ENCODE results near the gene CRHR2. TPM values are rescaled to one million over a fixed set of nuclear protein-coding genes. Genes with fewer than 3 reads are reported as not detected.
"Not testable (repeated sequence)": the region's sequence is repeated elsewhere in the genome, so short reads cannot be mapped to it uniquely, and the experiment has no call there.

Gene CRHR2
- polyA plus RNA-seq, 2 of the 4 experiments (the other 2 are of a cell fraction) = not detected

DNA sequence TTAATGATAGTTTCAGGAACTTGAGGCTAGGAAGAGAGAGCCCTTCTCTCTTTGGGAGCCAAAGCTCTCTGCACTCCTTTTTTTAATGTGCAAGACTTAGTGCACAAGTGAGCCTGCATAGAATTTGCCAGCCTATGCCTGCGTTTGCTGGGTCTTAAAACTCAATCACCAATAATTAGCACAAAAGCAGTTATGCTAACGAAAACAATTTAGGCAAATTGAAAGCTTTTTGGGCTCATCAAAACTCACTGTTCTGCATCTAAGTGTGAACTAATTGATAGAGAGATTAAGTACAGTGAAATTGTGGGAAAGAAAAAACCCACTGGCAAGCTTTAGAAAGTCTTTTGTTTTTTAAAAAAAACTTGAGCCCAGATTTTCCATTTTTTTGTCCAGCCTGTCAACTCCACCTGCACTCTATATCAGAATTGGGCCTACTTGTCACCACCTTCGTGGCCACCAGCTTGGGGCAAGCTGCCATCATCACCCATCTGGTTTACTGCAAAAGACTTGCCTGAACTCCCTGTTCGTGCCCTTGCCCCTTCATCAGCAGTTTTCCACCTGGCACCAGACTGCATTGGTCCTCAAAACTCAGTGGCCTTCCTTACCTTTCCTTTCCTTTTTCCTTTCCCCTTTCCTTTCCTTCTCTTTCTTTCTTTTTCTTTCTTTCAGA, 37.8 kb downstream of the CRHR2 start:
- FAIRE-seq (no peak), DNase-seq (ENCODE audit: low read depth in 1 of 2, low spot score in 1 of 2) (no peak), ATAC-seq (no peak)
- TF ChIP-seq, protein P1, sequence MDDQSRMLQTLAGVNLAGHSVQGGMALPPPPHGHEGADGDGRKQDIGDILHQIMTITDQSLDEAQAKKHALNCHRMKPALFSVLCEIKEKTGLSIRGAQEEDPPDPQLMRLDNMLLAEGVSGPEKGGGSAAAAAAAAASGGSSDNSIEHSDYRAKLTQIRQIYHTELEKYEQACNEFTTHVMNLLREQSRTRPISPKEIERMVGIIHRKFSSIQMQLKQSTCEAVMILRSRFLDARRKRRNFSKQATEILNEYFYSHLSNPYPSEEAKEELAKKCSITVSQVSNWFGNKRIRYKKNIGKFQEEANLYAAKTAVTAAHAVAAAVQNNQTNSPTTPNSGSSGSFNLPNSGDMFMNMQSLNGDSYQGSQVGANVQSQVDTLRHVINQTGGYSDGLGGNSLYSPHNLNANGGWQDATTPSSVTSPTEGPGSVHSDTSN (IDR thresholded peaks at IDR 0.05) = no peak
- H3K27ac ChIP-seq = no peak overlapping the region
- POLR2A ChIA-PET = interaction anchor here (1.3 kb wide), 1 partner anchor 16 kb away, joined by 3 read pairs; no protein-coding TSS in a partner anchor
- H3K4me1 ChIP-seq = no peaks in the 10 kb centered on the region
- CTCF ChIA-PET = no interaction called here
- no peak overlapping the region for H3K4me3 ChIP-seq
- 86% methylated on average over 4 of the region's 4 CpGs for WGBS (ENCODE audit: missing lambda C conversion rate)
- H3K4me2 ChIP-seq = no peak overlapping the region
- no peaks in the 10 kb centered on the region for H3K9me3 ChIP-seq

DNA sequence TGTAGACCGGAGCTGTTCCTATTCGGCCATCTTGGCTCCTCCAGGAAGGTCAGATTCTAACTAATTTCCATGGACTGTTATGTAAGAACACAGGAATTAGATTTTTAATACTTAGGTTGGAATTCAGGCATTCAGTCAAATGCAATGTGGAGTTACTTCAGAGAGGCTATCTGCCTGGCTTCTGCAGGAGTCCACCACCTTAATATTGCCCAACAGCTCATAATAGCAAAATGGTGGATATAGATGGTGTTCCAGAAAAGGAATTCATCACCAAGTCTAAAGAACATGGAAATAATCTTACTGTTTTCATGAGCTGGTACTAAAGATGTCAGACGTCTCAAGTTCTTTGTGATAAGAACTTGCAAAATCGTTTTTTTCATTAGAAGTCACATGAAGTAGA, 39.5 kb downstream of the CRHR2 start:
- Histone ChIP-seq H3K27ac (no peak overlapping the region), H3K9me3 (no peaks in the 10 kb centered on the region), H3K4me1 (no peaks in the 10 kb centered on the region), H3K4me3 (no peak overlapping the region), H3K4me2 (no peak overlapping the region)
- no peak for DNase-seq (ENCODE audit: low read depth in 1 of 2, low spot score in 1 of 2)
- no peak for ATAC-seq
- ChIA-PET CTCF (no interaction called here), POLR2A (no interaction called here)
- no peak for FAIRE-seq
- WGBS (ENCODE audit: missing lambda C conversion rate) = 78% methylated on average over 4 of the region's 4 CpGs
- TF ChIP-seq MAZ (IDR thresholded peaks at IDR 0.05; ENCODE audit: borderline replicate concordance, low read depth, low read length) = no peak
- TF ChIP-seq CEBPB (IDR thresholded peaks at IDR 0.05) = no peak
- TF ChIP-seq, protein P2, sequence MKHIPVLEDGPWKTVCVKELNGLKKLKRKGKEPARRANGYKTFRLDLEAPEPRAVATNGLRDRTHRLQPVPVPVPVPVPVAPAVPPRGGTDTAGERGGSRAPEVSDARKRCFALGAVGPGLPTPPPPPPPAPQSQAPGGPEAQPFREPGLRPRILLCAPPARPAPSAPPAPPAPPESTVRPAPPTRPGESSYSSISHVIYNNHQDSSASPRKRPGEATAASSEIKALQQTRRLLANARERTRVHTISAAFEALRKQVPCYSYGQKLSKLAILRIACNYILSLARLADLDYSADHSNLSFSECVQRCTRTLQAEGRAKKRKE (CRISPR knock-in tag; IDR thresholded peaks at IDR 0.05; ENCODE audit: low read depth) = no peak
- TF ChIP-seq NR3C1 (IDR thresholded peaks at IDR 0.05) = no peak

DNA sequence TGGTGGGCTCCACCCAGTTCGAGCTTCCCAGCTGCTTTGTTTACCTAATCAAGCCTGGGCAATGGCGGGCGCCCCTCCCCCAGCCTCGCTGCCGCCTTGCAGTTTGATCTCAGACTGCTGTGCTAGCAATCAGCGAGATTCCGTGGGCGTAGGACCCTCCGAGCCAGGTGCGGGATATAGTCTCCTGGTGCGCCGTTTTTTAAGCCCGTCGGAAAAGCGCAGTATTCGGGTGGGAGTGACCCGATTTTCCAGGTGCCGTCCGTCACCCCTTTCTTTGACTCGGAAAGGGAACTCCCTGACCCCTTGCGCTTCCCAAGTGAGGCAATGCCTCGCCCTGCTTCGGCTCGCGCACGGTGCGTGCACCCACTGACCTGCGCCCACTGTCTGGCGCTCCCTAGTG, 39.9 kb downstream of the CRHR2 start:
- H3K4me3 ChIP-seq; H3K9me3 ChIP-seq; H3K27ac ChIP-seq; H3K4me1 ChIP-seq; ATAC-seq; H3K4me2 ChIP-seq; FAIRE-seq; CTCF ChIA-PET; DNase-seq (ENCODE audit: low read depth in 1 of 2, low spot score in 1 of 2); POLR2A ChIA-PET: not testable (repeated sequence)
- WGBS (ENCODE audit: missing lambda C conversion rate) = 98% methylated on average over 15 of the region's 29 CpGs

DNA sequence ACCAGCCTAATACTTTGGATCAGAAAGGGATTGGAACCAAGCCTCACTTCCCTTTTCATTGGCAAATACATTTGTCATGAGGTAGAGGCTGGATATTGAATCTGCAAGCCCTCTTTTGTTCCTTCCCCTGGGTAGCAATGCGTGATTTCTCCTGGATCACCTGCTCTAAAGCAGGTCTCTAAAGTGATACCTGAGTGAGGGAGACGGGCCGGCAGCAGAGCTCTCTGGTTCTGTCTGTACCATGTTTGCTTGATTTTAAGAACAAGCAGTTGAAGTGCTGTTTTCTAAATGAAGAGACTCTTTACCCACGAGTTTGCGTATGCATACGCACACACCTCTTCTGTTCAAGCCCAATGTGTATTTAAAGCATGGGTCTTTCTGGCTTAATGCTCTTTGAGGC, 46.5 kb downstream of the CRHR2 start:
- DNase-seq (ENCODE audit: low read depth in 1 of 2, low spot score in 1 of 2) (no peak), FAIRE-seq (no peak), ATAC-seq (no peak)
- Histone ChIP-seq H3K9me3 (no peaks in the 10 kb centered on the region), H3K4me3 (no peak overlapping the region), H3K27ac (no peak overlapping the region), H3K4me1 (no peaks in the 10 kb centered on the region; the same call in 2 of the 3 replicates), H3K4me2 (no peak overlapping the region)
- 91% methylated on average over 6 of the region's 6 CpGs for WGBS (ENCODE audit: missing lambda C conversion rate)
- ChIA-PET CTCF (no interaction called here), POLR2A (no interaction called here)
- TF ChIP-seq CHD4 (IDR thresholded peaks at IDR 0.05; ENCODE audit: borderline replicate concordance) (no peak), EHMT2 (IDR thresholded peaks at IDR 0.05; ENCODE audit: low read depth) (no peak), EP300 (IDR thresholded peaks at IDR 0.05) (no peak), POLR2AphosphoS2 (conservative IDR thresholded peaks at IDR 0.05; ENCODE audit: low read length) (no peak), CHD2 (IDR thresholded peaks at IDR 0.05; ENCODE audit: low read length, partially characterized antibody) (no peak), MAZ (IDR thresholded peaks at IDR 0.05; ENCODE audit: borderline replicate concordance, low read depth, low read length) (no peak), MAFK (IDR thresholded peaks at IDR 0.05; ENCODE audit: partially characterized antibody) (no peak), CBX8 (IDR thresholded peaks at IDR 0.05) (no peak)
- TF ChIP-seq, protein P3, sequence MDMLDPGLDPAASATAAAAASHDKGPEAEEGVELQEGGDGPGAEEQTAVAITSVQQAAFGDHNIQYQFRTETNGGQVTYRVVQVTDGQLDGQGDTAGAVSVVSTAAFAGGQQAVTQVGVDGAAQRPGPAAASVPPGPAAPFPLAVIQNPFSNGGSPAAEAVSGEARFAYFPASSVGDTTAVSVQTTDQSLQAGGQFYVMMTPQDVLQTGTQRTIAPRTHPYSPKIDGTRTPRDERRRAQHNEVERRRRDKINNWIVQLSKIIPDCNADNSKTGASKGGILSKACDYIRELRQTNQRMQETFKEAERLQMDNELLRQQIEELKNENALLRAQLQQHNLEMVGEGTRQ (IDR thresholded peaks at IDR 0.05) = no peak
- TF ChIP-seq, protein P4, sequence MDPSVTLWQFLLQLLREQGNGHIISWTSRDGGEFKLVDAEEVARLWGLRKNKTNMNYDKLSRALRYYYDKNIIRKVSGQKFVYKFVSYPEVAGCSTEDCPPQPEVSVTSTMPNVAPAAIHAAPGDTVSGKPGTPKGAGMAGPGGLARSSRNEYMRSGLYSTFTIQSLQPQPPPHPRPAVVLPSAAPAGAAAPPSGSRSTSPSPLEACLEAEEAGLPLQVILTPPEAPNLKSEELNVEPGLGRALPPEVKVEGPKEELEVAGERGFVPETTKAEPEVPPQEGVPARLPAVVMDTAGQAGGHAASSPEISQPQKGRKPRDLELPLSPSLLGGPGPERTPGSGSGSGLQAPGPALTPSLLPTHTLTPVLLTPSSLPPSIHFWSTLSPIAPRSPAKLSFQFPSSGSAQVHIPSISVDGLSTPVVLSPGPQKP (IDR thresholded peaks at IDR 0.05; ENCODE audit: low read depth, low read length) = no peak

Data from A549 (cell line).